HG03469 (cell line): ENCODE data around the gene CREBL2.

ENCODE experiments used
- ATAC-seq: cut with Tn5 transposase; IDR thresholded peaks from one replicate; pipeline ENCODE4 v1.9.1; 2021; ENCODE audit warnings: mild to moderate bottlenecking, moderate library complexity, moderate number of reproducible peaks; ENCODE audit not compliant: unreplicated experiment

CREBL2 gene

DNA sequence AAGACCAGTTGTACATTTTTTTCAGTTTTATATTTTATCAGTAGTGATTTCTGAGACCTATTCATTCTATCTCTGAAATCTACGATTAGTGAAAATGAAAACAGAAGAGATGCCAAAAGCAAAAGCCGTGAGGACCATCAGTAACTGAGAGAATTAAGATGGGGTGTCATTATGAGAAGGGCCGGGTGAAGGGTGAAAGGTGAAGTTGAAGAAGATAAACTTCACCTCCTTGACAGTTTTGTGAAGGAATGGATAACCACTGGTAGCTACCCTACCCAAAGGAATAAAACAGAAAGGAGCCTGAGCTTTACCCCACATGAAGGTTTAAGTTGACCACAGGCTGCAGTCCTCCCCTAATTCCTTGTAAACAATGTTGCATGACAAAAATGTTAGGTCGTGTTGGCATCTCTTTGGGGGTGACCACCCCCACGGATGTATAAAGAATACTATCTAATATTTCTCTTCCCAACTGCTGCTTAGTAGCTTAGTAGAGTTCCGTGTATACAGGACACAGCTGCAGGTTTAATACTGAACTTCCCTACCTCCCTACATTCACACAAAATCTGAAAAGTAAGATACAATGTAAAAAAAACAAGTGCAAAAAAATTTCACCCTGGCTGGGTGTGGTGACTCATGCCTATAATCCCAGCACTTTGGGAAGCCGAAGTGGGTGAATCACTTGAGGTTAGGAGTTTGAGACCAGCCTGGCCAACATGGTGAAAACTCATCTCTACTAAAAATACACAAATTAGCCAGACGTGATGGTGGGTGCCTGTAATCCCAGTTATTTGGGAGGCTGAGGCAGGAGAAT is 60.4 kb downstream of the CREBL2 start:
- ATAC-seq, result no peak

DNA sequence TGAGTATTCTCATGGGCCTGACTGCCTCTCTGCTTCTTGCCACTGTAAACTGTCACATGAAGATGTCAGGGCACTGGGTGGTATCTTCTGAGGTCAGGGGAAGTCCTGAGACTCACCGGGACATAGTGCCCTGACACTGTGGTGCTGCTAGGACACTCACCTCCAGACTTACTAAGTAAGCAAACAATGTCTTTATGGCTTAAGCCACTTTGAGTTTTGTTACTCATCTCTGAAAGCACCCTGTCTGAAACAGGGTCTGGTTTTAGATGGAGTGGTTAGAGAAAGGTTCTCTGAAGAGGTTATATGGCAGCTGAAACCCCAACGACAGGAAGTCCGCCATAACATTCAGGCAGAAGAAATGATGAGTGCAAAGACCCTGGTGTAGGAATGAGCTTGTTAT is 61.6 kb downstream of the CREBL2 start:
- ATAC-seq, result no peak

DNA sequence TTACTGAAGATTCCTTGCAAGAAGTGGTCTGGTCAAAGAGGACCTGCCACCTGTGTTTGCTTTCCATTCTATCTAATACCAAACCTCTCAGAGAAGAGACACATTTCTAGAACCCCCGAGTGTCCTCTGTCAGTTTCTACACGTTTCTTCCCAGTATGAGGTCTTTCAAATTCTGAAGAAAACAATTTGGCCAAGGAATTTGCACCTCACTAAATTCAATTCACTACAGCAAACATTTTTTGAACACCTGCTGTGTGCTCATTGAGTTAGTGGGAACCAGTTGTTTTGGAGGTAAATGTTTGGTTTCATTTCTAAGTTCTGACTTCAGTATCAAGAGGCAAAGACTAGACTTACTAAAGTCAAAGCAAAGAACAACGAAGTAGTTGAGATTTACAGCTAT is 64.9 kb downstream of the CREBL2 start:
- ATAC-seq, result no peak

DNA sequence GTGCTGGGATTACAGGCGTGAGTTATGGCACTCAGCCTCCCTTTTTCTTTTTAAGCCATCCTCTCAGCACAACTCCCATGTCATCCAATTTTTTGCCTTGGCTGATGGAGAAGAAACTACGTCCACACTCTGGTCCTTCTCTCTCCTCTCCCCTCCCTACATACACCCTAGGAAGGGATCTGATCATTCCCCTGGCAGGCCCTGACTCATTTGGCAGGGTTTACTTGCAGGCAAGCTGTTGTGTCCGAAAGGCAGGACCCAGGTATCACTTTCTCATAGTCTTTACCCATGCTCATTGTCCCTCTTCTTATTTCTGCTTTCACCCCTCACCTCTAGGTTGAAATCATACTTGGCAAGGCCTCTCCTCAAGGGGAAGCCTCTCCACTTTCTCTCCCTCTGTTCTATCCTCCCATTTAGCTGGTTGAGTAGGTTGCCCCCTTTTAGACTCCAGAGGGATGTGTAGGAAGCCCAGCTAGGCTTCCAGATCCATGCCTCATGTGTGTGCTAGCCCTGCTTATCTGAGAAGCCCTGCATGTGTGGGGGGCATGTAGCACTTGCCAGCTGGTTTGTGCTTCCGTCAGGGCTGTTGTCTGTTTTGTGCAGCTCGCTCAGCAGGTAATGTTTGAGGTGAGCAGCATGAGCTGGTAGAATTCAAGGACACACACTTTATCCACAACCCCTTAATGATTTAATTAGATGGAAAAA is 69.5 kb downstream of the CREBL2 start:
- no peak for ATAC-seq

DNA sequence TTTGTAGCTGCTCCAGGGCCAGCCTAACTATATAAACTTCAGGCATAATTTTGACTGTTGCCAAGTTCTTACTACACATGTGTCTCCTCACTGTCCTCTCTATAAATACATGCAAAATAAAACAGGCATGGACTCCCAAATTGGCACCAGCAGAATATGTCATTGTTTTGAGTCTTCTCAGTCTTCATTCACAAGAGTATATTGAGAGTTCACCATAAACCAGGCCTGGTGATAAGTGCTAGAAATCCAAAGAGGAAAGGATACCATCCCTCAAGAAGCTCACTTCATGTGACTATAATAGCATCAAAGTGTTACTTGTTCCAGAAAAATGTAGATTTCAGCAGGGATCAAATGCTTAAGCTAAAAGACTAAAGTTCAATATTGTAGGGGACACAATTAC is 70.6 kb downstream of the CREBL2 start:
- no peak for ATAC-seq

DNA sequence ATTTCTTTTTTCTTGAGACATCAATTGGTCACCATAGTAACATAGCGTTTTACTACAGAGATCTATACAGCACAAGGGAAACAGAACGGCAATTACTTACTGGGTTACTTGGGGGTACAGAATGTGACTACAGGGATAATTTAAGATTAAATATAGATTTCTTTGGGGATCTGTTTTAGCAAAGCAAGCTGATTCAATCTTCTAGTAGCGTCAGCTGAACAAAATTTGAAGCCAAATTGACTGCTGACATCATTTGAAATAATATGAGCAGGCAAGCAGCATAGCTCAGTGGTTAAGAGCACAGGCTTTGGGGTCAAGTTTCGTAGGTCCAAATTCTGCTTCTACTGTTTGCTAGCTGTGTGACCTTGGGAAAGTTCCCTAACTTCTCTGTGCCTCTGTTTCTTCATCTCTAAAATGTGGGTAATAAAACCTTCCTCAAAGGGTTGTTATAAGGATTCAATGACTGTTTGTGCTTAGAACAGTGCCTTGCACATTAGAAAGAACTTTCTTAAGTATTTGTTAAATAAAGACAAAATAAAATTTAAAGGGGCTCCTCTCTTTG is 71.5 kb downstream of the CREBL2 start:
- ATAC-seq, result no peak

DNA sequence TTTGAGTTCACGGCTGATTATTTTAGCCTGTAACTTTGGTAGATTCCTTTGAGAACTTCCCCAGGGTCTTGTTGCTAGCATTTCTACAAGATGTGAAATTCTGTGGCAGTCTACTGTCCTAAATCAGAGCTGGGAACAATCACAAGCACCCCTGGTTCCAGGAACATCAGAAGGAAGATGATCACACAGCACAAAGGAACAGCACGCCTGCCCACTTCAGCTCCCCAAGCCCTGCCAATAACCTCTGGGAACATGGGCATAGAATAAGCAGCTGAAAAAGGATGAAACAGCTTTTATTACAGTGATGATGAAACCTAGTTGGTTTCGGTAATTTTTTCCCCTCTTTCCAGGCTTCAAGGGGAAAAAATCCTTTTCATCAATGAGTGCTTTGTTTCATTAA is 72.0 kb downstream of the CREBL2 start:
- no peak for ATAC-seq

DNA sequence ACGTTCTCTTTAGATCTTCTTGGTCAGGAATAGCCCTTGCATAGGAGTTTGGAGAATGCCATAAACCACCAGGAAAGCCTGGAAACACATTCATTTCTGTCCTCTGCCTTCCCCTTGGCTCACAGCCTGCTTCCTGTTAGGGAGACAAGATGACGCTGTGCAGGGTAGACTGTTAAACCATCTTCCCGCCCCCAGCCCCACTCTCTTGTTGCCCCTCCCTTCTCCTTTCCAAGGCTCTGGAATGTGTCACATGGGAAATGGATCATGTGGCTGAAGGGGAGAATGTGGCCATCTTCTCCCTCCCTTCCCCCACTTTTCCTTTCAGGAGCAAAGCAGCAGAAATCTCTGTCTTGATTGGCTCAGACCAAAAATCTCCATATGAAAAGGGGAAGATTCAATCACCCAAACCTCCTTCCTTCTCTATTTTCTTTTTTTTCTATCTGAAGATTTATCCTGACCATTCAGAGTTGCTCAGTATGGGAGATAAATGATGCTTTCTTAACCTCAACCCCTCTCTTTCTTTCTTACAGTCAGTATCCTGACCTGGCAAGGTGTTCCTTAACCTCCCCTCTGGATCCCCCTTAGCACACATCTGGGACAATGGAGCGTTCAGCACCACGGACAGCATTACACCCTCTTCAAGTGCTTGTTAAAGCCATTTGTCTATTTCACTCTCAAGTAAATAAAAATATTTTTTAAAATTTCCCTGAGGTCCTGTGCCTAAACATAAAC is 72.9 kb downstream of the CREBL2 start:
- ATAC-seq, result no peak

DNA sequence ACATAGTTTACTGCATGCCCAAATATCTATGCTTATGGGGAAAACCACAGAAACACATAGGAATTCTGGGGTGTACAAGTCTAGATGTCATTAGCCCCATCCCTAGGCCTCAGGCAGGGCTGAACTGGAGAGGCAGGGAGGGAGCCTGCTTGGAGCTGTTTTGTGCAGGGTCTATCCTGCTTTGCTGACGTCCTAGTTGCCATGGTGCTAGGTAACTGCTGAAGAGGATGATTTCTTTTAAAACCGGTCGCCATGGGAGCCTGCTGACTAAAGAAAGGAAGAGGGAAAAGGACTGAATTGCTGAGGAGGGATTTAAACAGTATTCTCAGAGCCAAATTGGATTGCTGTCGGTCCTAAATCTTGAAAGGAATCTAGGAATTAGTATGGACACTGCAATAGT is 73.6 kb downstream of the CREBL2 start:
- no peak for ATAC-seq

DNA sequence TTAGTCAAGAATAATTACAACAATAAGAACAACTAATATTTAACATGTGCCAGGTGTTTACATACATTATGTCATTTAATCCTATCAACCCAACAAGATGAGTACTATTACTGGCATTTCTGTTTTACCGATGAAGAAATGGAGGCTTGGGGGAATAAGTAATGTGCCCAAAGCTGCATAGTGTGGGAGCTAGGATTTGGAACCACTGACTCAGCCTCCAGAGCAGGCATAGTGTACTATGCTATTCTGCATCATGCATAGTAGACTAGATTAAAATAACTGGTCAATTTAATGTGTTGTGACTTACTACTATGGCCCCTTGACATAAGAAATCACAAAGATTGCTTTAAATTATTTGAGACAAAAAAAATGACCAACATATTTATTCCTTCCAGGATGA is 74.8 kb downstream of the CREBL2 start:
- no peak for ATAC-seq

DNA sequence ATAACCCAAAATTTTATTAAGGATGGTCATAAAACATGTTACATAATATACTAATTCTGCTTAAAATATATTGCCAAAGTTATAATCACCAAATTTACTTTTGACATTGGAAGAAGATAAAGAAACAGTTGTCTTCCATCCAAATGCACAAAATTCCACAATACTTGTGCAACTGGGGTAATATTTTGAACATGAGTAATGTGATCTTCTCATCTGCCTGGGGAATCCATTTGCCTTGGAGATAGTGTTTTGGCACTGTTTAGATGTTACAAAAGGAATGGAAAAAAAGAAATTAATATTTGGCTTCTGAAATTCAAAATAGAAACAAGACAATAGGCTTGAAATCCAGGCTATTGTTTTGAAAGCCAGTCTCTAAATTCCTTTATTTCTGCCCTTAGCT is 75.2 kb downstream of the CREBL2 start:
- no peak for ATAC-seq

DNA sequence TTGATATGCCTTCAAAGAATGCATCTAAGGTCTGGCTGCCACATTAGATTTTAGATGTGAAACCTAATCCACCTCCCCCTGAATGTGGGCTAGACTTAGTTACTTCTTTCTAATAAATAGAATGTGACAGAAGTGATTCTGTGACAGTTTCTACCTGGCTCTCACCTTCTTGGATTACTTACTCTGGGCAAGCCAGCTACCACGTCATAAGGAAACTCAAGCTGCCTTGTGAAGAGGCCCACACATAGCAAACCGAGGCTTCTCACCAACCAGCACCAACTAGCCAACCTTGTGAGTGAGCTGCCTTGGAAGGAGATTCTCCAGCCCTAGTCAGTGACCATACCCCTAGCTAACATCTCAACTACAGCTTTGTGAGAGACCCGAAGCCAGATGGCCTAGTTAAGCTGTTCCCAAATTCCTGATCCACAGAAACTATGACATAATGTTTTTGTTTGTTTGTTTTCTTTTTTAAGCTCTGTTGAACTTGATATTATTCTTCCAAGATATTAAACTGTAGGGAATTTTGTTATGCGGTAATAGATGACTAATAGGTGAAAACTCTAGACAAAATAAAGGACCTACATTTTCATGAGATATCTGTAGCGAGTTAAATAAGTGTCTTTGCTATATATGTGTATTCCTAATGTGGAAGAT is 78.1 kb downstream of the CREBL2 start:
- ATAC-seq, result no peak

DNA sequence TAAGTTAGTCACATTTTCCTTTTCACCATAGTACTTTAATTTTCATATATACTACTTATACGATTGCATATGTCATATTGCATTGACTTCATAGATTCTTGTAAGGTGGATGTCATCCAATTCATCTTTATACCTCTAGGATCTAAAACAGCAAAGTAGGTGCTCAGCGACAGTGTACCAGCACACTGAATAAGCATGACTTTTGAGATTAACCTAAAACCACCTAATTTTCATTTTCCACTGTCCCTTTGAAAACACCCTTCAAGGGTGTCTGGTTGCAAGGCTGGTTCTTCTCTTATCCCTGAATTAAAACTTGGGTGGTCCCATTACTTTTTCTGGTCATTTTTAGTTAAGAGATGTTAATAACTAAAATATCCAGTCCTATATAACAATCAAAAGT is 79.9 kb downstream of the CREBL2 start:
- no peak for ATAC-seq

DNA sequence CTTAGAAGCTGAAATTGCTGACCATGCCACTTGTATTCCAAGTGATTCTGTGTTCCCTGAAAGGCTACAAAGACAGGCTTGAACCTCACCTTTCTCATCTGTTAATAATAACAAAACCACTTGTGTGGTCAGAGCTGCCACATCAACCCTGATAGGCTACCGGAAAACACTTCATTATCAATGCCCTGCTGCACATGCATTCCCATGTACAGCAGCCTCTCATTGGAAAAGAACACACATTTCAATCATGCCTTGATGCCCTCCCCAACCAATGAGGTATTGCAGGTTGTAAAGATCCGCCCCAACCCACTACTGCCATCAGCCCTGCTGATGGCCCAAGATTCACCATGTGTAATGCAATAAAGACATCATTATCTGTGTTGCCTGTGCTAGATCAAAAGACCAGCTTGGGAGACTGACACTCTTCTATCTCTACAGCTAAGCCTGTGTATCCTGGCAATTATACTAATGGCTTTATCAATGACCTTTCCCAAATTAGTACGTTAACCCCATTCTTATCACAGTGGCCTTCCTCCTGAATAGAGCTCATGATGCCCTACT is 81.5 kb downstream of the CREBL2 start:
- no peak for ATAC-seq
